IPS-18a (cell line): Measurements from ENCODE around the gene ANG.
"Not testable (repeated sequence)": the region's sequence is repeated elsewhere in the genome, so short reads cannot be mapped to it uniquely, and the experiment has no call there.

Experiments used
- H3K27ac ChIP-seq: one replicate; pipeline ENCODE4 v1.5.1; 2013; ENCODE audit warnings: low read length
- H3K27me3 ChIP-seq: one replicate; pipeline ENCODE4 v1.6.1; 2013; ENCODE audit warnings: mild to moderate bottlenecking, low read length; ENCODE audit not compliant: control insufficient read depth, insufficient read depth
- H3K36me3 ChIP-seq: one replicate; pipeline ENCODE4 v1.6.1; 2013; ENCODE audit warnings: low read depth, low read length; ENCODE audit not compliant: control insufficient read depth
- H3K4me1 ChIP-seq: one replicate; pipeline ENCODE4 v1.6.1; 2013; ENCODE audit warnings: low read depth, low read length; ENCODE audit not compliant: control insufficient read depth
- H3K4me3 ChIP-seq: one replicate; pipeline ENCODE4 v1.5.1; 2013; ENCODE audit warnings: low read length
- H3K9ac ChIP-seq: one replicate; pipeline ENCODE4 v1.6.1; 2013; ENCODE audit warnings: mild to moderate bottlenecking, low read length, moderate library complexity
- H3K9me3 ChIP-seq: one replicate; pipeline ENCODE4 v1.6.1; 2013; ENCODE audit warnings: low read depth, low read length; ENCODE audit not compliant: control insufficient read depth

Gene ANG

DNA sequence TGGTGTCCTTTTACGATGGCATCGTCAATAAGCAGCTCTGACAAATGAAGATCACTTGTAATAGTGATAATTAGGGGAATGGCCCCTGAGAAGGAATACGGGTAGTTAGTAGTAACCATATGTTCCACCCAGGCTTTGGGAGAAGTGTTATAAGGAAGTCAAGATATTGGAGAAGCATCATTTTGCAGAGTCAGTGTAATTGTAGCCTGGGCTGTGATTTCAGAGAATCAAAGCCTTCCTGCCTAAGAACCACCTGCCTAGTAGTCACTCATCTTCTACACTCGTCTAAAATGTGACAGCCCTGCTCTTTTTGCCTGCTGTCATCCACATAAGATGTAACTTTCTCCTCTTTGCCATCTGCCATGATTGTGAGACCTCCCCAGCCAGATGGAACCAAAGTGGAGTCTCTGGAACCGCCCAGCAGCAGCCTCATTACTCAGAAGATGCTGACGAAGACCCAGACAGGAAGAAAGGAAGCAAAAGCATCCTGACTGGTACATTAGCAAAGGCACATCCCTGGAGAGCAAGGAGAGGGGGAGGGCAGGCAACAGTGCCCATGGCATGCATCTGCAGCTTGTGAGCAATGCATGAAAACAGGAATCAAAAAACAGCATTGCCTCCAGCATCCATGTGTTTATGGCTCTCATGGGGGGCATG is 44.5 kb downstream of the ANG start:
- H3K27ac ChIP-seq: no peak overlapping the region
- no peak overlapping the region for H3K4me3 ChIP-seq
- no peaks in the 10 kb centered on the region for H3K9me3 ChIP-seq
- H3K27me3 ChIP-seq: no peaks in the 10 kb centered on the region
- H3K9ac ChIP-seq: no peak overlapping the region
- peaks cover 4% of the 10 kb centered on the region for H3K4me1 ChIP-seq
- H3K36me3 ChIP-seq: no peaks in the 10 kb centered on the region

GRCh38 chr14:20733684-20734429 is 45.3 kb downstream of the ANG start:
- H3K9ac ChIP-seq: no peak overlapping the region
- no peak overlapping the region for H3K27ac ChIP-seq
- H3K36me3 ChIP-seq: no peaks in the 10 kb centered on the region
- H3K4me1 ChIP-seq: peaks cover 4% of the 10 kb centered on the region
- no peaks in the 10 kb centered on the region for H3K27me3 ChIP-seq
- H3K9me3 ChIP-seq: no peaks in the 10 kb centered on the region
- no peak overlapping the region for H3K4me3 ChIP-seq

- Histone ChIP-seq H3K9me3 (no peaks in the 10 kb centered on the region), H3K9ac (no peak overlapping the region), H3K4me1 (peaks cover 4% of the 10 kb centered on the region), H3K36me3 (no peaks in the 10 kb centered on the region), H3K27me3 (no peaks in the 10 kb centered on the region), H3K4me3 (no peak overlapping the region), H3K27ac (no peak overlapping the region)
Observed at GRCh38 chr14:20734430-20734806, 45.9 kb downstream of the ANG start.

GRCh38 chr14:20738292-20738691 is 49.7 kb downstream of the ANG start:
- not testable (repeated sequence) for H3K4me1 ChIP-seq, H3K36me3 ChIP-seq, H3K4me3 ChIP-seq, H3K9me3 ChIP-seq, H3K27ac ChIP-seq, H3K27me3 ChIP-seq, H3K9ac ChIP-seq

DNA sequence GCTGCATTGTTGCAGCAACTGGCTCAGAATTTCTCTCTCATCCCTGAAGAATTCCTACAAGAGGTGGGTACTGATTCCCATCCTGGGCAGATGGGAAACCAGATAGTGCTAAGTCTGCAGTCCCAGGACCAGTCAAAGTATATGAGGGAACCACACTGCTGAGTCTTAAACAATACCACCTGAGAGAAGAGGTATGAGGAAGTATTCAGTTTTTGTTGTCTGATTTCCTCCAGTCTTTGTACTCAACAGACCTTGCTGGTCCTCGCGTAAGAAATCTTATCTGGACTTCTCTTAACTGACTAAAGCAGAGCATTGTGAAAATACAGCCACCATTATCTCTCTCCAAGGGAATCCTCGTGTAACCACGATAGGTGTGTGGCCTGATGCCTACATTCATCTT is 53.6 kb downstream of the ANG start:
- Histone ChIP-seq H3K4me3 (no peak overlapping the region), H3K27ac (no peak overlapping the region), H3K36me3 (no peaks in the 10 kb centered on the region), H3K4me1 (no peaks in the 10 kb centered on the region), H3K9ac (no peak overlapping the region), H3K27me3 (no peaks in the 10 kb centered on the region), H3K9me3 (no peaks in the 10 kb centered on the region)

- Histone ChIP-seq H3K4me3 (no peak overlapping the region), H3K4me1 (no peaks in the 10 kb centered on the region), H3K27me3 (no peaks in the 10 kb centered on the region), H3K36me3 (no peaks in the 10 kb centered on the region), H3K9ac (no peak overlapping the region), H3K27ac (no peak overlapping the region), H3K9me3 (no peaks in the 10 kb centered on the region)
Observed at GRCh38 chr14:20743556-20743955, 55.0 kb downstream of the ANG start.
